Measurements from ENCODE around the gene PGA4.

The PGA4 gene

DNA sequence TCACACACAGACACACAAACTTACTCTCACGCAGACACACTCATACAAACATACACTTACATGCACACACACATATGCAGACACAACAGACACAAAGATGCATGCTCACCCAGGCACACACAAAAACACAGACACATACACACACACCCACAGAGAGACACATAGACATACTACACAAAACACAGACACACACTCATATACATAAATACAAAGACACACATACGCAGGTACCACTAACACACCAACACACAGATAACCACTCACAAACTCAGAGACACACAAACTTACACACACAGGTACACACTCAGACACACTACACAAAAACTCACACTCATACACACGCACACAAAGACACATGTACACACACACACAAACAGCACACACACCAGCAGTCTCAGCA lies 50.6 kb downstream of the PGA4 start:
- DNase-seq (no peak), ATAC-seq (replicated peaks) (no peak)
- no peaks in the 10 kb centered on the region for H3K36me3 Mint-ChIP-seq
- H3K4me3 Mint-ChIP-seq = no peak overlapping the region
- no peaks in the 10 kb centered on the region for H3K4me1 Mint-ChIP-seq
- H3K27me3 Mint-ChIP-seq = no peaks in the 10 kb centered on the region
- no peak overlapping the region for H3K27ac Mint-ChIP-seq
- H3K9me3 Mint-ChIP-seq = no peaks in the 10 kb centered on the region

DNA sequence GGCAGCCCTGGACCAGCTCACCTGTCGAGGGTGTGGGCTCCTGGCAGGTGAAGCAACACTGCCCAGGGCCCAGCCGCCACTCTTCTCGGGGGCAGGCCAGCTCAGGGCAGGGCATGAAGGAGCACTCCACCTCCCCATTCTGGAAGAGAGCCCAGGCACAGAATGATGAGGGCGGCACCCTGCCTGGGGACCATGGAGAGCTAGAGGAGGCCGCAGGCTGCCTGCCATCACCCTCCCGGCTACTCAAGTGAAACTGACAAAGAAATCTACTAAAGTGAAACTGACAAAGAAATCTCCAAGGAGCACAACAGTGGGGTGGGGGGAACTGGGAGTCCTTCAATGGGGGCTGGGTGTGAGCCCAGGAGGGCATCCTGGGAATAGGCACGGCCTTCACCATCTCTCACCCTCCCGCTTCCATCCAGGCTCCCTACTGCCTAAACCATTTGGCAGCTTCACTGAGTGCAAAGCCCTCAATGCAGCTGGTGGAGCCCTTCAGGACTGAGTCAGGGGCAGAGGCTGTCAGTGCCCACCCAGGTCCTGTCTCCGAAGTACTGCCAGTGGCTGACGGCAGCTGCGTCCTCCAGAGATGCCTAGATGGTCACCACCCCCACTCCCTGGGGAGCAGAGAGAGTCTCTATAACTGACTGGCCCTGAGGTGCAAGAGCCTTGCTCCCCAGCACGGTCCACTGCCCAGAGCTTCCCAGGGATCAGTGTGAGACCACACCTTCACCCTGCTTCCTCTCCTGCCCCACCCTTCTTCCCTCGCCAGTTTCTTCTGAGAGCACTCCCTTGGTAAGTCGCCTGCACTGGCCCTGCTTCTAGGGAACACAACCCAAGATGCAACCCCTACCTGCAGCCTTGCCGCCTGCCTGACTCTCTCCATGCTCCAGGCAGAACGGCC lies 51.3 kb downstream of the PGA4 start:
- H3K27me3 Mint-ChIP-seq = no peaks in the 10 kb centered on the region
- no peaks in the 10 kb centered on the region for H3K4me1 Mint-ChIP-seq
- H3K36me3 Mint-ChIP-seq = peaks cover 5 to 7% of the 10 kb centered on the region in 2 donors
- ATAC-seq (replicated peaks) = no peak
- DNase-seq = no peak
- no peak overlapping the region for H3K27ac Mint-ChIP-seq
- H3K9me3 Mint-ChIP-seq = no peaks in the 10 kb centered on the region
- H3K4me3 Mint-ChIP-seq = no peak overlapping the region

DNA sequence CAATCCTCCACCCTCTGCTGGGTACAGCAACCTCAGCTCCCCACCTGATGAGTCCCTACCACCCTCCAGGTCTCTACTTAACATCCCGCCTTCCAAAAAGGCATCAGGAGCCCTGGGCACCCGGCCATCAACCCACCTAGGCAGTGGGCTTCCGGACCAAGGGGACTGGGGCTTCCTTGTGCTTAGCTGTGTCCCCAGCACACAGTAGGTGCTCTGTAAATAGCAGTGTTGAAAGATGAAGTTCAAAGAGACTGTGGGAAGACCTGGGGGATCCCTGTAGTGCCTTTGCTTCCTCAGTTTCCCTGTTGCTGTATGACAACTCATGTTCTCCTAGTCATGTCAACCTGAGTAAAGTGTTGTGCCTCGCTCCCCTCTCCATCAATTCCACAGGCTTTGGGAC lies 51.9 kb downstream of the PGA4 start:
- Mint-ChIP-seq H3K27ac (no peak overlapping the region), H3K36me3 (peaks cover 6 to 9% of the 10 kb centered on the region in 2 donors), H3K4me3 (no peak overlapping the region), H3K4me1 (no peaks in the 10 kb centered on the region), H3K27me3 (no peaks in the 10 kb centered on the region), H3K9me3 (no peaks in the 10 kb centered on the region)
- DNase-seq = no peak
- ATAC-seq (replicated peaks) = no peak

DNA sequence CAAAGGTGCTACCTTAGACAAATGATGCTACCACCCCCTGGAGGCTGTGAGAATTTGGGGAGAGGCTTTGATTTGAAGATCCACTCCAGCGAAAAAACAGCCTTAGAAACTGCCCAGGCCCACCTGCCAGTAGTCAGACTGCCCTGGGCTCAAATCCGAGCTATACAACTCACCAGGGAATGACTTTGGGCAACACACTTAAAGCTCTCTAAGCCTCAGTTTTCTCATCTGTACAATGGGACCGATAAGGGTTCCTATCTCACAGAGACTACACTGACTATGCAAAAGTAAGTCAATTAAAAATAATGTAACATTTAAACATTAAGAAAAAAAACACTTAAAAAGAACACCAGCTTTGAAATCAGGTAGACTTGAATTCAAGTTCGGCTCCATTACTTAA lies 53.0 kb downstream of the PGA4 start:
- no peaks in the 10 kb centered on the region for H3K9me3 Mint-ChIP-seq
- H3K4me1 Mint-ChIP-seq = no peaks in the 10 kb centered on the region
- no peak for ATAC-seq (replicated peaks)
- no peak overlapping the region for H3K27ac Mint-ChIP-seq
- H3K27me3 Mint-ChIP-seq = no peaks in the 10 kb centered on the region
- H3K4me3 Mint-ChIP-seq = no peak overlapping the region
- H3K36me3 Mint-ChIP-seq = peaks cover 8 to 13% of the 10 kb centered on the region in 2 donors
- DNase-seq = no peak

DNA sequence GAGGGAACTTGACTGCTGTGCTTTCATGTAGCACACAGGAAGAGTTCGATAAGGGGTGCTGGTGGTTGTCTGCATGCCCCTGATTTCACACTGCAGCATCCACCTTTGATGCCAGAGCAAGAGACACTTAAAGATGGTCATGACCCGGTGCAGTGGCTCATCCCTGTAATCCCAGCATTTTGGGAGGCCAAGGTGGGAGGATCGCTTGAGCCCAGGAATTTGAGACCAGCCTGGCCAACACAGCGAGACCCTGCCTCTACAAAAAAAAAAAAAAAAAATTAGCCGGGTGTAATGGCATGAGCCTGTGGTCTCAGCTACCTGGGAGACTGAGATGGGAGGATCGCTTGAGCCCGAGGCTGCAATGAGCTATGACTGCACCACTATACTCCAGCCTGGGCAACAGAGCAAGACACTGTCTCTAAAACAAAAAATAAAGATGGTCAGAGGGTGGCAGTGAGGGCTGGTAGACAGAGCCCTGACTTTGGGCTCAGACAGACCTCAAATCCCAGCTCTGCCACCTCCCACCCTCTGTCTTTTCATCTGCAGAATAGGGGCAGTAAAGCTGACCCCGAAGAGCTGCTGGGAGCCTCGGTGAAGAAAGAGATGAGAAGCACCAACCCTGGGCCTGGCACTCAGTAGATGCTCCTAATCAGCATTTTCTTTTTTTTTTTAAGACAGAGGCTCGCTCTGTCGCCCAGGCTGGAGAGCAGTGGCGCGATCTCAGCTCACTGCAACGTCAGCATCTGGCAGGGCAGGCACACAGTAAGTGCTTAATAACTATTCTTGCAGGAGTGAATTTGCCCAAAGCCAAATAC lies 55.2 kb downstream of the PGA4 start:
- Mint-ChIP-seq H3K4me3 (no peak overlapping the region), H3K27me3 (no peaks in the 10 kb centered on the region), H3K36me3 (peaks cover 22 to 25% of the 10 kb centered on the region in 2 donors), H3K27ac (no peak overlapping the region), H3K4me1 (no peaks in the 10 kb centered on the region), H3K9me3 (peaks cover 0 to 2% of the 10 kb centered on the region in 2 donors)
- ATAC-seq (replicated peaks) (no peak), DNase-seq (no peak)

DNA sequence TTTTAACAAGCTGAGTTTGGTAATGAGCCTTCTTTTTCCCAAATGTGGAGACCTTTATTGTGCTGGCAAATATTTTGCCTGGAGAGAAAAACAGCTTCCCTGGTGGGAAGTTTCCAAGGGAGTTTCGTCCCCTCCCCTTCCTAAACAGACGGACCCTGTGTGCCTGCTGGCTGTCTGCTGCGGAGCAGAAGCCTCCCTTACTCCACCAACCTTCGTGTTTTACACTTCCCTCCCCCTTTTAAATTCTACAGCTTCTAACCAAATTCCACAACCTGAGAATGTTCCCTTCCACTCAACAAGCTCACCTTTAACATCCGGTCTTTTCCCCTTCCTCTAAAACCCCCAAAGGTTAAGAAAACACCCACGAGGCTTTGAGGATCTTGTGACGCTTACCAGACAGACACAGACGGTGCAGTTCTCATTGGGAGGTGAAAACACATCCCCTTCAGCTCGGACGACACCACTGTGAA lies 55.9 kb downstream of the PGA4 start:
- Mint-ChIP-seq H3K4me1 (no peaks in the 10 kb centered on the region), H3K27me3 (no peaks in the 10 kb centered on the region), H3K9me3 (peaks cover 0 to 2% of the 10 kb centered on the region in 2 donors), H3K27ac (no peak overlapping the region), H3K36me3 (peaks cover 24 to 25% of the 10 kb centered on the region in 2 donors), H3K4me3 (no peak overlapping the region)
- ATAC-seq (replicated peaks) (no peak), DNase-seq (no peak)

DNA sequence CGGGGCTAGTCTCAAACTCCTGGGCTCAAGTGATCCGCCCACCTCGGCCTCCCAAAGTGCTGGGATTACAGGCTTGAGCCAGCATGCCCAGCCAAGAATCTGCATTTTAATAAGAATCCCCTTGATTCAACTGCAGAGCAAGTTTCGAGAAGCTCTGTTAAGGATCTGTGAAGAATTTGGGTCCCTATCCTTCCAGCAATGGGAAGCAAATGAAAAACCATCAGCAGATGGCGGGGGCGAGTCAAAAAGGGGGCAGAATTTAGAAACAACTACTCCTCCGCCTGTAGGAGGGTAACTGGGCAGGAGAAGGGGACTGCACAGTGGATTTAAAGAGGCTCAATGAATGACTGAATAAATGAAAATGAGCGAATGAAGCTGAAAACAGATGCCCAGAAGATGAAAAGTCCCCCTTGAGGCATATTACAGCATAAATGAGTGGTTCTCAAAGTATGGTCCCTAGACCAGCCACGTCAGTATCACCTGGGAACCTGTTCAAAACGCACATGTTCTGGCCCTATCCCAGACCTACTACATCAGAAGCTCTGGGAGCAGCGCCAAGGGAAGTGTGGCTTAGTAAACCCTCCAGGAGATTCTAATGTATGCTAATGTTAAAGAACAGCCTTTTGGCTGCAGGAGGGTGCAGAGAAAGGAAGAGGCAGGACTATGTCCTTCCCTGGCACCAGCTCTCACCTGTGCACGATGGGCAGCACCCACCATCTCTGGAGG lies 58.0 kb downstream of the PGA4 start:
- ATAC-seq (replicated peaks) = no peak
- Mint-ChIP-seq H3K27me3 (no peaks in the 10 kb centered on the region), H3K9me3 (peaks cover 0 to 5% of the 10 kb centered on the region in 2 donors), H3K4me1 (no peaks in the 10 kb centered on the region), H3K4me3 (no peak overlapping the region), H3K36me3 (peaks cover 40 to 41% of the 10 kb centered on the region in 2 donors), H3K27ac (no peak overlapping the region)
- no peak for DNase-seq

DNA sequence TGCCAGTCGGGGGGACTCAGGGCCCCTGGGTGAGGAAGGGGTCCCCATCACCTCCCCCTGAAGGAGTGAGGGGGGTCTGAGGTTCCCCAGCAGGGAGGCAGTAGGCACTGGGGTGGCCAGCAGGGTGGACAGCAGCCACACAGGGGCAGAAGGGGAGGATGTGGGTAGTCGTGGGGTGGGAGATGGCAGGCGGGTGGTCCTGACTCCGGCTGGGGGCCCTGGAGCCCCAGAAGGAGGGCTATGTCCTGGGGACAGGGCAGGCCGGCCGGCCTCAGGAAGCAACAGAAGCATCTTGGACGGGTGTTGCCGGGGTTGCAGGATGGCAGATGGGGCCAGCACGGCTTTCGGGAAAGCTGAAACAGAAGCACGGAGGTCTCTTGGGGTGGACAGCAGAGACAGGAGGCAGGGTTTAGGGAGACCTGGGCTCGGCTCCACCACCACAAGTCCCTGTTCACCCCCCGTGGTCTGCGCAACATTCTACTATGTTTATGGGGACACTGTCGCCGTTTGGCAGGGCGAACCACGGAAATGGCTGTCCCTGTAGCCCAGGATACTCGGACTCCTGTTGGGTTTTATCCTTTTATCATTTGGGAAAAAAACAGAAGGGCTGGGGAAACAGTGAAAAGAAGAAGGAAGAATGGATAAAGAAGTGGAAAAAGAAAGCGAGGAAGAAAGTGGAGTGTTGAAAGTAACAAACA lies 58.9 kb downstream of the PGA4 start:
- no peak overlapping the region for H3K27ac Mint-ChIP-seq
- no peaks in the 10 kb centered on the region for H3K27me3 Mint-ChIP-seq
- ATAC-seq (replicated peaks) (no peak), DNase-seq (no peak)
- H3K36me3 Mint-ChIP-seq = peaks cover 40 to 49% of the 10 kb centered on the region in 2 donors
- H3K9me3 Mint-ChIP-seq = peaks cover 0 to 5% of the 10 kb centered on the region in 2 donors
- H3K4me1 Mint-ChIP-seq = no peaks in the 10 kb centered on the region
- no peak overlapping the region for H3K4me3 Mint-ChIP-seq
